Endothelial cell (in vitro differentiated cells): Measurements from ENCODE around the gene CHST11. TPM values are rescaled to one million over a fixed set of nuclear protein-coding genes. Genes with fewer than 3 reads are reported as not detected.

ENCODE experiments used
- DNase-seq: peaks from one replicate; pipeline ENCODE4 v3.0.0; 2021; ENCODE audit warnings: low spot score
- H3K27ac Mint-ChIP-seq: one replicate; pipeline ENCODE4 v1.8.0; 2021; ENCODE audit warnings: mixed read lengths, inconsistent platforms; ENCODE audit not compliant: unreplicated experiment
- H3K27me3 Mint-ChIP-seq: one replicate; pipeline ENCODE4 v1.8.0; 2021; ENCODE audit warnings: mild to moderate bottlenecking, moderate library complexity, mixed read lengths, inconsistent platforms; ENCODE audit not compliant: unreplicated experiment
- H3K36me3 Mint-ChIP-seq: one replicate; pipeline ENCODE4 v1.8.0; 2021; ENCODE audit warnings: mild to moderate bottlenecking, low read depth, mixed read lengths, inconsistent platforms; ENCODE audit not compliant: unreplicated experiment
- H3K4me1 Mint-ChIP-seq: one replicate; pipeline ENCODE4 v1.8.0; 2021; ENCODE audit warnings: mild to moderate bottlenecking, mixed read lengths, inconsistent platforms; ENCODE audit not compliant: unreplicated experiment
- H3K4me3 Mint-ChIP-seq: one replicate; pipeline ENCODE4 v1.8.0; 2021; ENCODE audit warnings: mild to moderate bottlenecking, mixed read lengths, inconsistent platforms; ENCODE audit not compliant: unreplicated experiment
- H3K9me3 Mint-ChIP-seq: one replicate; pipeline ENCODE4 v1.8.0; 2021; ENCODE audit warnings: mixed read lengths, inconsistent platforms; ENCODE audit not compliant: unreplicated experiment
- CTCF ChIP-seq: fragments of 200-600 bp; sonication (generic); IDR thresholded peaks from one replicate; pipeline ENCODE4 v1.5.0; 2021; ENCODE audit warnings: antibody characterized with exemption; ENCODE audit not compliant: unreplicated experiment
- total RNA-seq: library from RNA; stranded (reverse); fragmentation: NEBNext Ultra II Directional; extraction: Animal tissue kit (Norgen Biotek cat#: 25700); gene quantifications from one replicate; pipeline ENCODE4 v1.2.1, GENCODE V29; 2021; ENCODE audit not compliant: unreplicated experiment

The CHST11 gene
- total RNA-seq, 1 donor from 2014 or later, result 11.8 TPM

GRCh38 chr12:104750061-104750460 is 293.3 kb downstream of the CHST11 start:
- no peak for DNase-seq
- Mint-ChIP-seq H3K4me1 (peaks cover 7% of the 10 kb centered on the region), H3K27me3 (no peaks in the 10 kb centered on the region), H3K36me3 (no peaks in the 10 kb centered on the region), H3K4me3 (no peak overlapping the region), H3K9me3 (no peaks in the 10 kb centered on the region), H3K27ac (no peak overlapping the region)
- no peak for TF ChIP-seq CTCF

- Mint-ChIP-seq H3K27me3 (peaks cover 3% of the 10 kb centered on the region), H3K27ac (no peak overlapping the region), H3K4me1 (peaks cover 7% of the 10 kb centered on the region), H3K36me3 (no peaks in the 10 kb centered on the region), H3K9me3 (no peaks in the 10 kb centered on the region), H3K4me3 (no peak overlapping the region)
- no peak for DNase-seq
- no peak for TF ChIP-seq CTCF
These were observed 294.4 kb downstream of the CHST11 start for GRCh38 chr12:104751120-104751519.

- no peak for TF ChIP-seq CTCF
- no peak overlapping the region for H3K27ac Mint-ChIP-seq
- no peak overlapping the region for H3K4me3 Mint-ChIP-seq
- no peaks in the 10 kb centered on the region for H3K9me3 Mint-ChIP-seq
- H3K27me3 Mint-ChIP-seq, result peaks cover 3% of the 10 kb centered on the region
- no peaks in the 10 kb centered on the region for H3K36me3 Mint-ChIP-seq
- DNase-seq, result no peak
- peaks cover 7% of the 10 kb centered on the region for H3K4me1 Mint-ChIP-seq
These were observed 294.8 kb downstream of the CHST11 start for GRCh38 chr12:104751594-104751993.

- H3K27me3 Mint-ChIP-seq, result peaks cover 3% of the 10 kb centered on the region
- H3K9me3 Mint-ChIP-seq, result no peaks in the 10 kb centered on the region
- TF ChIP-seq CTCF, result no peak
- no peak for DNase-seq
- H3K36me3 Mint-ChIP-seq, result peaks cover 2% of the 10 kb centered on the region
- H3K4me3 Mint-ChIP-seq, result no peak overlapping the region
- no peak overlapping the region for H3K27ac Mint-ChIP-seq
- H3K4me1 Mint-ChIP-seq, result peaks cover 7% of the 10 kb centered on the region
These were observed 295.3 kb downstream of the CHST11 start for GRCh38 chr12:104752016-104752415.

GRCh38 chr12:104752881-104753280 is 296.1 kb downstream of the CHST11 start:
- Mint-ChIP-seq H3K4me1 (peaks cover 7% of the 10 kb centered on the region), H3K4me3 (no peak overlapping the region), H3K9me3 (no peaks in the 10 kb centered on the region), H3K27me3 (peaks cover 3% of the 10 kb centered on the region), H3K36me3 (peaks cover 7% of the 10 kb centered on the region), H3K27ac (no peak overlapping the region)
- no peak for TF ChIP-seq CTCF
- DNase-seq, result no peak
